Measurements from ENCODE around the gene TMEM266. TPM values are rescaled to one million over a fixed set of nuclear protein-coding genes. Genes with fewer than 3 reads are reported as not detected.

TMEM266 gene
- total RNA-seq, 4 donors from 2014 or later, result 0.27 to 2.7 (median 1.5) TPM

DNA sequence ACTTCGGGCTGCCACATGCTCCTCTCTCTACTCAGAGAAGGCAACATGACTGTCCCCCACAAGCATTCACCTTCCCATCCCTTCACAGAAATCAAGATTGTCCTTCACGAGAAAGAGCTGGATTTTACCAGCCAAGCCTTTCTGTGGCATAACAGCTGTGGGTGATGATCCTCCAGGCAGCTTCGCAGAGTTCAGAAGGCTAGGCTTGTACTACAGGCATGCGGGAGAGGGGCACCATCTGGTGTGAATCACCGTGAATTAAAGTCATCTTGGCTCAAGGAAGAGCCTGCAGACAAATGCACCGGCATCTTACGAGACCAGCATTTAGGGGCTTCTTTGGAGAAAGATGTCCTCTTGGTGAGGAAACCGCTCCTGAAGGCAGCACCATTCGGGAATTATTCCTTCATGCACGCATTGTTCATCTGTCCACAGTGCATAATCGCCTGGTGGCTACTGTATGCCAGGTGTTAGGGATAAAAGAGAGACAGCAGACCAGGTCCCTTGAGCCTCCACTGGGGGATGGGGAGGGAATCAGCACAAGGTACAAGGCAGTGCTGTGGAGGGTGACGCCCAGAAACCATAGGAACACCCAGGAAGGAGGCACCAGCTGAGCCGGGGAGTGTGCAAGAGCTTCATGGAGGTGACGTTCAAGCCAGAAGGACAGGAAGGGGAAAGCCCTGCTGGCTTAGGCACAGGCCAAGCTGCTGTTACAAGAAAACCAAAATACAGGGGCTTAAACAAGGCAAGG, 108.6 kb downstream of the TMEM266 start:
- no peak for DNase-seq (ENCODE audit: low spot score in 2 of 2)
- WGBS, 2 donors, result 73 to 79% methylated on average over 14 of the region's 14 CpGs
- intact Hi-C loops (cut with DNase I; ENCODE audit: low total_unique reads), result no loop called here
- TF ChIP-seq CTCF (IDR thresholded peaks at IDR 0.05) (no peak), POLR2A (IDR thresholded peaks at IDR 0.05) (no peak)
- no peak overlapping the region for H3K4me3 ChIP-seq (ENCODE audit: low read depth, poor library complexity, severe bottlenecking)

DNA sequence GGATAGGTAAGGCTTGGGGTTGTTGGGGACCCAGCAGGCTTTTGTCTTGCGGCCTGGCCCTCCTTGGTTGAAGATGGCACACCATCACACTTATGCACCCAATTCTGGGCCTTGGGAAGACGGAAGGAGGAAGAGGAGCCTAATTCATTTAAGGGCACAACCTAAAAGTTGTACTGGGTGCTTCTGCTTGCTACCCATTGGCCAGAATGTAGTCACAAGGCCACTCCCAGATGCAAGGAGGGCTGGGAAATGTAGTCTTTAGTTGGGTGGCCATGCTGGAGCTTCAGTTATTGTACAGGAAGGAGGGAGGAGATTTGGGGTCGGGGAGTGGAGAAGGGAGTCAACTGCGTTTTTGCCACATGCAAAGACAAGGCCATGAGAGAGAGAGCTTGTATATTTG, 109.2 kb downstream of the TMEM266 start:
- no peak overlapping the region for H3K4me3 ChIP-seq (ENCODE audit: low read depth, poor library complexity, severe bottlenecking)
- 74 to 75% methylated on average over 4 of the region's 4 CpGs for WGBS, 2 donors
- no peak for DNase-seq (ENCODE audit: low spot score in 2 of 2)
- intact Hi-C loops (cut with DNase I; ENCODE audit: low total_unique reads), result no loop called here
- TF ChIP-seq POLR2A (IDR thresholded peaks at IDR 0.05), result no peak
- no peak for TF ChIP-seq CTCF (IDR thresholded peaks at IDR 0.05)

DNA sequence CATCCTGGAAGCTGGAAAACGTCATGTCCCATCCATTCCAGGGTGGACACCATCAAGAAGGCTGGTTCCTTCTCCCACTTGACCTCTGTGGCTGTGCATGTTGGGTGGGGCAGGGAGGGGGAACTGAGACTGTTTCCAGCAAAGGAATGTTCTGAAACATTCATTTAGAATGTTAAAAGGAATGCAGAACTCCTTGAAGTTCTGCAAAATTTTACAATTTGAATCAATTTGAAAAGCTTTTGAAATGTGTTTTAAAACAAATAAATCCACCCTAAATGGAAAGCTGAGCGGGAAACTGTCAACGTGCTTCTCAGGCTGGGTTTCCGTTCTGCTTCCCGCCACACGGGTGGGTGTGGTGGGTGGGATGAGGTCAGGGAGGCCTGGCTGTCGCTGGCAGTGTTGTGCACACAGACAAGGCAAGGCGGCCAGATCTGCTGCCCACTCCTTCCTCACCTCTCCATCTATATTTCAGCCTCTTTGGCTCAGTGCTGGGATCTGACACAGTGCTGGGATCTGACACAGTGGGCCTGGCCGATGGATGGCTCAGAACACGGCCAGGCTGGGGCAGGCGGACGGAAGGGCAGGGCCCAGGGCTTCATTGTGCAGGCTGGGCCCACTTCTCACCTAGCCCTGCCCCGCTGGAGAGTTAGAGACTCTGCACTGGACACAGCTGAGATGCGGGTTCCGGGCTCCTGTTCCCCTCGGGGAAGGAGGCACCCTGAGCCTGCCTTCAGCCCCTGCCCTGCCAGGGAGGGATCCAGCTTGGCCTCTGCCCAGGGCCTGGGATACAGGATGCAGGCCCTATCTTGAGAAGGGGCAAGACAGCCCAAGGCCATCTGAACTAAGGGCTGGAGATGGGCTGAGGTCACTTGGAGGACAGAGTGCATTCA, 110.4 kb downstream of the TMEM266 start:
- WGBS, 2 donors, result 68 to 69% methylated on average over 13 to 16 of the region's 16 CpGs
- TF ChIP-seq POLR2A (IDR thresholded peaks at IDR 0.05) (no peak), CTCF (IDR thresholded peaks at IDR 0.05) (no peak)
- intact Hi-C loops (cut with DNase I; ENCODE audit: low total_unique reads), result no loop called here
- no peak for DNase-seq (ENCODE audit: low spot score in 2 of 2)
- H3K4me3 ChIP-seq (ENCODE audit: low read depth, poor library complexity, severe bottlenecking), result no peak overlapping the region

GRCh38 chr15:76172782-76173181, 113.0 kb downstream of the TMEM266 start:
- TF ChIP-seq POLR2A (IDR thresholded peaks at IDR 0.05) (no peak), CTCF (IDR thresholded peaks at IDR 0.05) (no peak)
- intact Hi-C loops (cut with DNase I; ENCODE audit: low total_unique reads), result no loop called here
- 76 to 79% methylated on average over 16 of the region's 16 CpGs for WGBS, 2 donors
- no peak overlapping the region for H3K4me3 ChIP-seq (ENCODE audit: low read depth, poor library complexity, severe bottlenecking)
- DNase-seq (ENCODE audit: low spot score in 2 of 2), result no peak

DNA sequence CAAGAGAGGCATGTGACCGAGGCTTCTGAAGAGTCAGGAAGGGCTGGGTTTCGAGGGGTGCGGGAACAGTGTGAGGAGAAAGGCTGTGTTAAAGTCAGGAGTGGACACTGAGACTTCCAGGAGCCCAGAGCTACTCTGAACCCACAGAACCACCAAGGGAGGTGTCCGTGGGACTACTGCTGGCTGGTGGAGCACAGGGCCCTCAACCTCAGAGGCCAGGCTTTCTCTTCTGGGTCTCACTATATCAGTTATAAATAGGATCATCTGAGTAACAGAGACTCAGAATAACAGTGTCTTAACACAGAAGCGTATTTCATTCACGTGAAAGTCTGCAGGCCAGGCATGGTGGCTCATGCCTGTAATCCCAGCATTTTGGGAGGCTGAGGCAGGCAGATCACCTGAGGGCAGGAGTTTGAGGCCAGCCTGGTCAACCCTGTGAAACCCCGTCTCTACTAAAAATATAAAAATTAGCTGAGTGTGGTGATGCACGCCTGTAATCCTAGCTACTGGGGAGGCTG, 113.6 kb downstream of the TMEM266 start:
- no peak overlapping the region for H3K4me3 ChIP-seq (ENCODE audit: low read depth, poor library complexity, severe bottlenecking)
- no peak for DNase-seq (ENCODE audit: low spot score in 2 of 2)
- TF ChIP-seq POLR2A (IDR thresholded peaks at IDR 0.05) (no peak), CTCF (IDR thresholded peaks at IDR 0.05) (no peak)
- WGBS, 2 donors, result 91 to 95% methylated on average over 8 of the region's 8 CpGs
- intact Hi-C loops (cut with DNase I; ENCODE audit: low total_unique reads), result no loop called here

All from lower leg skin (tissue), 4 donors.